GM21515 (cell line): ENCODE results near the gene P4HB.

Source experiments
- ATAC-seq: cut with Tn5 transposase; IDR thresholded peaks from one replicate; pipeline ENCODE4 v1.9.1; 2021; ENCODE audit not compliant: unreplicated experiment

The P4HB gene

DNA sequence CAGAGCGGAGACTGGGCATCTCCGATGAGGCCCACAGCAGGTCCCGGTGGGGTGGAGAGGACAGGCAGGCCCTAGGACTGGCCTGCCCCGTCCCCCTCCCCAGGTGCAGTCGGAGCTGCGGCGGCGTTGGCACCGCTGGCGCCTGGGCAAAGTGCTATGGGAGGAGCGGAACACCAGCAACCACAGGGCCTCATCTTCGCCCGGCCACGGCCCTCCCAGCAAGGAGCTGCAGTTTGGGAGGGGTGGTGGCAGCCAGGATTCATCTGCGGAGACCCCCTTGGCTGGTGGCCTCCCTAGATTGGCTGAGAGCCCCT lies 47.0 kb downstream of the P4HB start:
- ATAC-seq, result no peak

DNA sequence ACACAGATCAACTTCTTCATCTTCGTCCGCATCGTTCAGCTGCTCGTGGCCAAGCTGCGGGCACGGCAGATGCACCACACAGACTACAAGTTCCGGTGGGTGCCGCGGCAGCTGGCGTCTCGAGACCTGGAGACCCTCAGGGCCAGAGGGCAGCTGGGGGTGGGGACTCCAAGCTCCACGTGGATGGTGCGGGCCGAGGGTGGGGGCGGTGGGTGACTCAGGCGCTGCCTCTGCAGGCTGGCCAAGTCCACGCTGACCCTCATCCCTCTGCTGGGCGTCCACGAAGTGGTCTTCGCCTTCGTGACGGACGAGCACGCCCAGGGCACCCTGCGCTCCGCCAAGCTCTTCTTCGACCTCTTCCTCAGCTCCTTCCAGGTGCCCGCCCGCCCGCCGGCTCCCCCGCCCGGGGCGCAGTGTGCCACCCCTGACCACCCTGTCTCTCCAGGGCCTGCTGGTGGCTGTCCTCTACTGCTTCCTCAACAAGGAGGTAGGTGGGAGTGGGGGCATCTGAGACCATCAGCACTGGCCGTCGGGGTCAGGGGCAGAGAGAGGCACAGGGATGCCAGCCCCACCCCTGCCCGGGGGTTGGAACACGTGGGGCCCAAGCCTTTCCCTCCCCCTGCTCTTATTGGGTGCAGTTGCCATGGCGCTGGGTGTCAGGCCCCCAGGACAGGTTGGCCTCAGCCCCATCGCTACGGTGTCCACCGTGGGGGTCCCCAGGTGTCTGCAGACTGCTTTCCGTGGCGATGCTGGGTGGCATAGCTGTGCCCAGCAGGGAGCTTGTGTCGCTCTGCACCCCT lies 47.6 kb downstream of the P4HB start:
- no peak for ATAC-seq

DNA sequence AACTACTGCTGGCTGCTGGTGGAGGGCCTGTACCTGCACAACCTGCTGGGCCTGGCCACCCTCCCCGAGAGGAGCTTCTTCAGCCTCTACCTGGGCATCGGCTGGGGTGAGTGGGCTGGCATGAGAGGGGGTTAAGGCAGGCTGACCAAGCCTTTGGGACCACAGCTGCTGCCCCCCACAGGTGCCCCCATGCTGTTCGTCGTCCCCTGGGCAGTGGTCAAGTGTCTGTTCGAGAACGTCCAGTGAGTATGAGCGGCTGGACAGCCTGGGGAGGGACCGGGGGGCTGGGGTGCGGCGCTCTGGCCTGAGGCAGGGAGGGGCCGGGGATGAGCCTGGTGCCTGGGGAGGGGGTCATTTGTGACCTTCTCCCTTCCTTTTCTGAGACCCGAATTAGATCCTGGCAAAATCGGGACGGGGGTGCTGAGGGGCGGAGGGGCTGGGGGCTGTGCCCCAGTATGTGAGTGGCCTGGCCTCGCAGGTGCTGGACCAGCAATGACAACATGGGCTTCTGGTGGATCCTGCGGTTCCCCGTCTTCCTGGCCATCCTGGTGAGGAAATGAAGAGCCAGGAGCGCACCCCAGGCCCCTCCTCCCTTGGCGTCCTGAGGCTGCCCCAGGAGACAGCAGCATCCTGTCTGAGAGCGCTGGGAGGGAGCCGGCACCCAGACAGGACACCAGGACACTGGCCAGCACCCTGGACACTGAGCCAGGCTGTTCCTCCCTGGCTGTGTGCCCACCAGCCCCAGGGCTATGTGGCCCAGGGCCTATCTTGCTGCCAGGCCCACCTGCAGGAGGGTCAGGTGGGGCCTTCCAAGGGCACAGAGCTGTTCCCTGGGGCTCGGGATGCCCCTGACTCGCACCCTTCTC lies 48.4 kb downstream of the P4HB start:
- ATAC-seq, result no peak

DNA sequence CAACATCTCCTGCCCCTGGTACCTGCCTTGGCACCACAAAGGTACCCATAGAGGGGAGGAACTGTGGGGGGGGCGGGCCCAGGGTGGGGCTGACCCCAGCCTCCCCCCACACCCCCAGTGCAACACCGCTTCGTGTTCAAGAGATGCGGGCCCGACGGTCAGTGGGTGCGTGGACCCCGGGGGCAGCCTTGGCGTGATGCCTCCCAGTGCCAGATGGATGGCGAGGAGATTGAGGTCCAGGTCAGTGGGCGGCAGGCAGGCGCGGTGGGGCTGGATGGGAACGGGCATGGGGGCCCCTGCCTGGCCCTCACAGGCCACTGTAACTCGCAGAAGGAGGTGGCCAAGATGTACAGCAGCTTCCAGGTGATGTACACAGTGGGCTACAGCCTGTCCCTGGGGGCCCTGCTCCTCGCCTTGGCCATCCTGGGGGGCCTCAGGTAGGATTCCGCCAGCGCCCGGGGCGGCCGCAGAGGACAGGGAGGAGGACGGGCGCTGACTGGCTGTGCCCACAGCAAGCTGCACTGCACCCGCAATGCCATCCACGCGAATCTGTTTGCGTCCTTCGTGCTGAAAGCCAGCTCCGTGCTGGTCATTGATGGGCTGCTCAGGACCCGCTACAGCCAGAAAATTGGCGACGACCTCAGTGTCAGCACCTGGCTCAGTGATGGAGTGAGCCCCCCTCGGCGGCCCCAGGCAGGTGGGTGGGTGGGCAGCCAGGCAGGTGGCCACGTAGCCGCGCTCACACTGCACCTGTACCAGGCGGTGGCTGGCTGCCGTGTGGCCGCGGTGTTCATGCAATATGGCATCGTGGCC lies 49.2 kb downstream of the P4HB start:
- no peak for ATAC-seq

DNA sequence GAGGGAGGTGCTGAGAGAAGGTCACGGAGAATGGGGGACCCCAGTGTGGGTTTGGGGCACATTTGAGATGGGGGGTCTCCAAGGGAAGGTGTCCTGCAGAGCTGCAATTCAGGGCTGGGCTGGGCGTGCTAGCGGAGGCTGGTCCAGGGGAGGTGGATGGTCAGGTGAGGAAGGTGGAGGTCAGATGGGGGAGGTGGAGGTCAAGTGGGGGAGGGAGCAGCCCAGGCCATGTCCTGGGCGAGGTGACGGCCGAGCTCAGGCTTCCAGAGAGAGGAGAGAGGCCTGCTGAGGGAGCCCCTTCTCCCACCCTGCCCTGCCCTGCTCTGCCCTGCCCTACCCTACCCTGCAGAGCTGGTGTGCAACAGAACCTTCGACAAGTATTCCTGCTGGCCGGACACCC lies 49.9 kb downstream of the P4HB start:
- ATAC-seq, result no peak

DNA sequence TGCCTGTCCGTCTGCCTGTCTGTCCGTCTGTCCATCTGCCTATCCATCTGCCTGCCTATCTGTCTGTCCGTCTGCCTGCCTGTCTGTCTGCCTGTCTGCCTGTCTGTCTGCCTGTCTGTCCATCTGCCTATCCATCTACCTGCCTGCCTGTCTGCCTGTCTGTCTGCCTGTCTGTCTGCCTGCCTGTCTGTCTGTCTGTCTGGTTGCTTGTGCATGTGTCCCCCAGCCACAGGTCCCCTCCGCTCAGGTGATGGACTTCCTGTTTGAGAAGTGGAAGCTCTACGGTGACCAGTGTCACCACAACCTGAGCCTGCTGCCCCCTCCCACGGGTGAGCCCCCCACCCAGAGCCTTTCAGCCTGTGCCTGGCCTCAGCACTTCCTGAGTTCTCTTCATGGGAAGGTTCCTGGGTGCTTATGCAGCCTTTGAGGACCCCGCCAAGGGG lies 50.8 kb downstream of the P4HB start:
- no peak for ATAC-seq

DNA sequence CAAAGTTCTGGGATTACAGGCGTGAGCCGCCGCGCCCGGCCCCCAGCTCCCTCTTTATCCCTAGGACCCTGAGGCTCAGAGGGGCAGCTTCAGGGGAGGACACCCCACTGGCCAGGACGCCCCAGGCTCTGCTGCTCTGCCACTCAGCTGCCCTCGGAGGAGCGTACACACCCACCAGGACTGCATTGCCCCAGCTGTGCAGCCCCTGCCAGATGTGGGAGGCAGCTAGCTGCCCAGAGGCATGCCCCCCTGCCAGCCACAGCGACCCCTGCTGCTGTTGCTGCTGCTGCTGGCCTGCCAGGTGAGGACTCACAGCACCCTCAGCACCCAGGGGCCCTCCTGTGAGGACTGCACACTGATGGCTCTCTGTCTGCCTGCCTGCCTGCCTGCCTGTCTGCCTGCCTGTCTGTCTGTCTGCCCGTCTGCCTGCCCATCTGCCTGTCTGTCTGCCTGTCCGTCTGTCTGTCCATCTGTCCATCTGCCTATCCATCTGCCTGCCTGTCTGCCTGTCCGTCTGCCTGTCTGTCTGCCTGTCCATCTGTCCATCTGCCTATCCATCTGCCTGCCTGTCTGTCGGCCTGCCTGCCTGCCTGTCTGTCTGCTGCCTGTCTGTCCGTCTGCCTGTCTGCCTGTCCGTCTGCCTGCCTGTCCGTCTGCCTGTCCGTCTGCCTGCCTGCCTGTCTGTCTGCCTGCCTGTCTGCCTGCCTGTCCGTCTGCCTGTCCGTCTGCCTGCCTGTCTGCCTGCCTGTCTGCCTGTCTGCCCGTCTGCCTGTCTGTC lies 51.4 kb downstream of the P4HB start:
- no peak for ATAC-seq

DNA sequence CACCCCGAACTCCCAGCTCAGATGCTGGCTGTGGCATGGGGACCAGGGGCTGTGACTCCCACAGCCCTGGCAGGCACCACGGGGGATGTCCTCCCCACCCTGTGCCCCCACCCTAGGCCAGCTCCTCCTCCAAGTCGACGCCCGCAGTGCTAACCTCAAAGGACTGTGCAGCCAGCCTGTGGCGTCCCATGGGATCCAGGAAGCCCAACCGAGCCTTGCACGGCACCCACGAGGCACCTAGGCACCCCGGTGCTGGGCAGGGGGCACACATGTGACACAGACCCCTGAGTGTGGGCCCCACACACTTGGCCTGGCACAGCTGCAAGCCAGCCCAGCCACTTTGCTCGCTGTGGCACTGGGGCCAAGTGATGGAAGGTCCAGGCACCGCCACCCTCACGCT lies 52.5 kb downstream of the P4HB start:
- no peak for ATAC-seq

DNA sequence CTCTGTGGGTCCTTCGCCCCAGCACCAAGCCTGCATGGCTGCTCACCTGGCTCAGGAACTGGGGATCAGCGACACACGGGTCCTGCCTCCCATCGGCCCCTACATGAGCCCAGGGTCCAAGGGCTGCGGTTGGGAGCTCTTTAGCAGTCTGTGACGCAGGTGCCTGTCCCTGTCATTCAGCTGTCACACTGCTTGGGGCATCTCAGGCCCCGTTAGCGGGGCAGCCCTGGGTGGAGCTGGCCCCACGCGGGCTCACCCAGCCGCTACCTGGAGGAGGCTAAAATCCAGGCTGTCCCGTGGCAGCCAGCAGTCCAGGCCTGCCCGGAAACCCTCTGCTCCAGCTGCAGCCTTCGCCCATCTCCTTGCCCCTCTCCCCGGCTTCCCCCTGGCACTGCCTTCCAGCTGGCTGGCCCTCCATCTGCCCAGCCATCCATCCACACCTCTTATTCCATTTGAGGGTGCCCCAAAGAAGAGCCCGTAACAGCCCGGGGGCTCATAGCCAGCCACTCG lies 53.1 kb downstream of the P4HB start:
- ATAC-seq, result no peak

DNA sequence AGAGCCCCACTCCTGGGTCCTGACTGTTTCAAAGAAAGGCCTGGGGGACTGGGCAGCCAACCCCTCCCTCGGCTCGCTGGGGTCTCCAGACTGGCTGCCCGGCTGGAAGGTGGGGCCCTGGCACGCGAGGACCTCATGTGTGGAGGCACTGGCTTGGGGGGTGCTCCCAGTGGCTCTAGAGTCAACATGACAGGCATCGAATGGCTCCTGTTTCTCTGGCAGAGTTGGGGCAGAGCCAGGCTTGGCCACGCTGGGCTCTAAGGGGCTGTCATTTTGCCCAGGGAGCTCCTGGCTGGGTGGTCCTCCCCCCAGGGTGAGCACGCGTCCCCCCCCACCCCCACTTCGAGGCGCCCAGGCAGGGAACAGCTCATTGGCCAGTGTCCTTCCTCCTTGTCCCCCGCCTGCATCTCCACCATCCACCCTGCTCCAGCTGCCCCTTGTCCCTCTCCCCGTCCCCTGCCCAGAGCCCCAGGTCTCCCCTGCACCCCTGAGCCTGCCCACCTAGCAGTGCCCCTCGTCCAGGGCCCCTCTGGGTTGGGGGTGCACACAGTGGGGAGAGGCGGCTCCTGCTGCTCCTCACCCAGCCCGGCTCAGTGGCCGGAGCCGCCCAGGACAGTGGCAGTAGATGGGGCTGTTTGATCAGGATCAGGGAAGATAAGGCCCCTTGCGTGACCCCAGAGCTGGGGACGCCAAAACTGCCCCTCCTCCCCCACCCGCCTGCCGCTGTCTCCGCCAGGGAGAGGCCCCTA lies 53.7 kb downstream of the P4HB start:
- ATAC-seq, result no peak

DNA sequence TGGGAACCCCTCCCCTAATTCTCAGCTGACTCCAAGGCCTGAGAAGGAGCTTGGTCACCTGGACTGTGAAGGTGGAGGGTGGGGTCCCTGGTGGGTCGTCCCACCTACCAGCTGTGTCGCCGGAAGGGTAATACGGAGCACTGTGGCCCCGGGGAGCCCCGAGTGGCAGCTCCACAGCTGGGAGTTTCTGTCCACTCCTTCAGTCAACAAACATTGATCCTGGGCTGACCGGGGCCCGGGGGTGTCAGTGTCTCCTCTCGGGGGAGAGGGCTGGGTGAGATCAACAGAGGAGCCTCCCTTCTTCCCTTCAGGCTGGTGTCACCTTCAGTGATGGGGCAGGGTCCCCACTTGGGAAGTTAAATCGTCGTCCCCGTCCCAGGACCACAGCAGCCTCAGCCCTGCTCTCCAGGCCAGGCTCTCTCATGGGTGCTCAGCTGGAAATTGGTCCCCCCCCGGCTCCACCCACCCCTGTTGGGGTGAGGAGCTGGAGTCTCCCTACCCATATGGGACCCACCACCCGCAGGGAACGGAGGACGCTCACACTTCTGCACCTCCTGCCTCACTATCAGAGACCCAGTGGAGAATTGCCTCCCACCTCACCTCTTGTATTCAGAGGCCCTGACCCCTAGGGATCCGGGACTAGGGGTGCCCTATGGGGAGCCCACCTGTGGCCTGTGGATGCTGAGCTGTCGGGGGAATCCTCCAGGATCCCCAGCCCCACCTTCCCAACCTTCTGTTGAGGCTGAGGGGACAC lies 54.5 kb downstream of the P4HB start:
- ATAC-seq, result no peak

DNA sequence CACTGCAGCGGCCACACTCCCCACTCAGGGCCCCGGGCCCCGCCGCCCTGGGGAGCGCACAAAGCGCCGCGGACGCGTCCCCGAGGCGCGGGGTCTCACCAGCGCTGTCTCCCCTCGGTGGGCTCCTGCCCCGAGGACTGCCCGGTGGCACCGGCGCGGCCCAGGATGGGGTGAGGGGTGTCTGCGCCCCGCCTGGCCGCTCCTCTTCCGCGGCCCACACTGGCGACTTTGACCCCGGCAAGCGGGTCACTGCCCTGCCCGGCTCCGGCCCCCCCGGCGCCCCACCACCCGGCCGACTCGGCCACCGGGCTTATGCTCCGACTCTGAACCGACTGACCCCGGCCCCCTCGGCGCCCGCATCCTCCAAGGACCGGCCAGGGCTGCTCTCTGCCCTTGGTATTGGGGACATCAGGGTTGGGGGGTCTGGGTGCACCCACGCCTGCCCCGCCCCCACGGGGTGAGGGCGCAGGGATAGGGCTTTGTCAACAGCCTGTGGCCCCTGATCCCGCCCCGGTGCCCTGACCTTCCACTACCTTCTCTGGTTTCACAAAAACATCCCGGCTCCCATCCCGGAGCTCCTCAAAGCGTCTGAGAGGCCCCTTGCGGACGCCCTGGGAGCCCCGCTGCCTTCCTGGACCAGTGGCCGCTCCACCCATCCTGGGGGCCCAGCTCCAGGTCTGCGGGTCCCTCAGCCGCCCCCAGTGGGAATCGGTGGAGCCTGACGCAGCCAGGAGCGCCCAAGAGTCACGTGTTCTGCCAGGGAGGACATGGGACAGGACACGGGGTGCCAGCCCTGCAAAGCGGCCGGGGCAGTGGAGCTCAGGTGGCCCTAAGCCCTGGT lies 55.6 kb downstream of the P4HB start:
- ATAC-seq, result no peak

DNA sequence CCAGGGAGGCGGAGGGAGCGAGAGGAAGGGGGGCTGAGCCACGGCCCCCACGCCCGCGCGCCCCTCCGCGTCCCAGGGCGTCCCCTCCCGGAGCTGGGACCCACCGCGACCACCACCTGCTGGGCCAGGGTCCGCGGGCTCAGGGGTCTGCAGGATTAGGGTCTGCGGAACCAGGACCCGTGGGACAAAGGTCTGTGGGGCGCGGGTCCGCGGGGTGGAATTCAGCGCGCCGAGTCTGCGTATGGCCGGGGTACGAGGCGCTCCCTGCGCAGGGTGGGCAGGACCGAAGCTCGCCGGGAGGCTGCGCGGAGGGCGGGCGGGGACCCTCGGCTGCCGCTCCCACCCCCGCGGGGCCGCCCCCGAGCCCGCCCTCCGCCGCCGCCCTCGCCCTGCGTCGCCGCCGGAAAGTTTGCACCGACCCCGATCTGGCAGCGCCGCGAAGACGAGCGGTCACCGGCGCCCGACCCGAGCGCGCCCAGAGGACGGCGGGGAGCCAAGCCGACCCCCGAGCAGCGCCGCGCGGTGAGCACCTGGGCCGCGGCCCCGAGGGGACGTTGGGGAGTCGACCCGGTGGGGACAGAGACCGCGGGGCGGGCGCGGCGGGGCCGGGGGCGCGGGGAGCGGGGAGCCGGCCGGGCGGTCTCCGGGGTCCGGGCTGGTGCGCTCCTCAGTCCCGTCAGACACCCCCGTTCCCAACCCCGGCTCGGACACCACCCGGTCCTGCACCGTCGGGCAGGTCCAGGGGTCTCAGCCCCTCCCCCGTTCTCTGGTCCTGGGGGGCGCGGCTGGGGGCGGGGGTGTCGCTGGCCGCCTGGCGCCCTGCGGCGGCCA lies 56.4 kb downstream of the P4HB start, which contains the start of gene GCGR:
Gene GCGR, plus strand, starts transcription at position 423 of the 831 bp plus-strand sequence. CDS start 4,869 bp downstream, outside the sequence.
- no peak for ATAC-seq

DNA sequence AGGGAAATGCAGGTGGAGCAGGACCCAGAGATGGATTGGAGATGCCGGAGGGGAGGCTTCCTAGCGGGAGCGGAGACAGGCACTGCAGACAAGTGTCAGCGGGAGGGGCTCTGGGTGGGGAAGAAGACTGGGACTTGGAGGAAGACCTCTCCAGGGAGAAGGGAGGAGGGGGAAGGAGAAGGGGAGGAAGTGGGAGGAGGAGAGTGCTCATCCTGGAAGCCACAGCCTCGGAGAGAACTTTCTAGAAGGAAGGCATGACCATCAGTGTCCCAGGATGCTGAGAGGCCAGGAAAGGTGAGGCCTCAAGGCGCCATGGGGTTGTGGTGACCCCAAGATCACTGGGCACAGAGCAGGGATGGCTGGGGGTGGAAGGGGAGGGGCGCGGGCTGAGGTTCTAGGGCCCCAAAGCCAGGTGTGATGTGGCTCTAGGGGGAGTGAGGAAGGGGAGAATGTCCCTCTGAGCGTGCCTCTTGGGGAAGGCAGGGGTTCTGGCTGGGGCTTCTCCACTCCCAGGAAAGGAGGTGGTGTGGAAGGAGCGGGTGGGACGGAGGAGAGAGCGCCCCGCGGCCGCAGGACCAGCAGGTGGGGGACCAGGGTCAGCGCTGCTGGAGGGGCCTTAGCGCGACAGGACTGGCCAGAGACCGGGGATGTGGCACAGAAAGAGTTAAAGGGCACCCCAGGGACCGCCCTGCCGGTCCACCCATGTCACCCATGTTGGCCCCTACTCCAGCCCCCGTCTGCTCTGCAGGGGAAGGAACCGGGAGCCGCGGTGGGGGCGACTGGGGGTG lies 57.3 kb downstream of the P4HB start:
- no peak for ATAC-seq

DNA sequence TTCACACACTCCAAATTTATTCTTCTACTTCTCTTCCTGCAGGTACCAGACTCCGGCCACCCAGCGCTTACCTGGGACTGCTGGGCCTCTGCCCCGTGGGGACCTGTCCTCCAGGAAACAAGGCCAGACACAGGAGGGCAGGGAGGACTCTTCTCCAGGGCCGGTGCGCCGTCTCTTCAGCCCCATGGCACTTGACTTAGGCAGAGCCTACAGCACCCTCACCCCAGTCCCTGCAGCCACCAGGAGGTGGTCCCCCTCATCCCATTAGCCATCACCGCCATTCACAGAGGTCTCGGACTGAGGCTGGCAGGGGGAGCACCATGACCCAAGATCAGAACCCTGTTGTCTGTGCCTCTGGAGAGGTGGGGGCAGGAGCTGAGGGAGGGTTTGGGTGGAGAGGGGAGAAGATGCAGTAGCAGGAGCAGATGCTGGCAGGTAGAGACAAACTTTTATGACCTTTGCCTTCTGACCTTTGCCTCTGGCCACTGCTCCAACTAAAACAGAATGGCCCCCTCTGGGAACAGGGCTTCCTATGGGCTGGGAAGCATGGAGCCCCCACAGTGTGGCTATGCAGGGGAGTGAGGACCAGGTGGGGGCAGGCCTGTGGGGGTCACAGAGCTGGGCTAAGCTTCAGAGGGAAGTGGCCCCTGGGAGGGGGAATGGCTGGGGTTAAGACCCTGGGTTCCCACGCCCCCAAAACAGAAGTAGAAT lies 58.1 kb downstream of the P4HB start:
- no peak for ATAC-seq

DNA sequence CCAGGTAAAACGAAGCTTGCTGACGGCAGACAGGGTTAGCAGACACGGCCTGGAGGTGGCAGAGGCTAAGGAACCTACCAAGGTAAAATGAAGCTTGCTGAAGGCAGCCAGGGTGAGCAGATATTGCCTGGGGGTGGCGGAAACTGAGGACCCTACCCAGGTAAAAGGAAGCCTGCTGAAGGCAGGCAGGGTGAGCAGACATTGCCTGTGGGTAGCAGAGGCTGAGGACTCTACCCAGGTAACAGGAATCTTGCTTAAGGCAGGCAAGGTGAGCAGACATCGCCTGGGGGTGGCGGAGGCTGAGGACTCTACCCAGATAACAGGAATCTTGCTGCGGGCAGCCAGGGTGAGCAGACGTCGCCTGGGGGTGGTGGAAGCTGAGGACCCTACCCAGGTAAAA lies 59.0 kb downstream of the P4HB start:
- no peak for ATAC-seq
